ENCODE data around the gene PGRMC2.
A peak's percentile ranks its signal among the peaks of the same experiment; 100 is the strongest.
"Not testable (repeated sequence)": the region's sequence is repeated elsewhere in the genome, so short reads cannot be mapped to it uniquely, and the experiment has no call there.

The PGRMC2 gene

DNA sequence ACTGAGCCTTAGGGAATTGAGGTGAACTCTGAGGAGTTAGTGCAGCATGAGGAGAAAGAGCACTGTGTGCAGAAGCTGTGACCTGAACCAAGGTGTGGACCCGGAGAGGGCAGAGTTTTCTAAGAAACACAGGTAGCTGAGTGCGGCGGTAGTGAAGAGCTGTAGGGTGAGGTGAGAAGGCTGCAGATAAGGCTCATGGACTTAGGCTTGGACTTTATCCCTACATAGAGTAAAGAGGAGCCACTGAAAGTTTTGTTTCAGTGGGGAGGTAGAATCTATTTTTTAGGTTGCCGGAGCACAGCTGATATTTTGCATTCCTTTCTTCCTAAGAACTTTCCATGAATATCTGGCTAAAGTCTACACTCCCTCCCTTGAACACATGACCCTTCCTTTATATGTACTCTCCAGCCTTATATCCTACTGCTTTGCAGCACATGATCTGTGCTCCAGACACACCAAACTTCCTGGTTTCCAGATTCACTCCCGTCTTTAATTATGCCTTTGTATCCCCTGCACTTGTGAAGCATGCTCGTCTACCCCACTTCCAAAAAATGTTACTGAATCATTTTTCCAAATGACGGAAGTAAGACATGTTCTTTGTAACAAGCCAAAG is 10.6 kb upstream of the PGRMC2 start:
- DNase-seq: no peak

DNA sequence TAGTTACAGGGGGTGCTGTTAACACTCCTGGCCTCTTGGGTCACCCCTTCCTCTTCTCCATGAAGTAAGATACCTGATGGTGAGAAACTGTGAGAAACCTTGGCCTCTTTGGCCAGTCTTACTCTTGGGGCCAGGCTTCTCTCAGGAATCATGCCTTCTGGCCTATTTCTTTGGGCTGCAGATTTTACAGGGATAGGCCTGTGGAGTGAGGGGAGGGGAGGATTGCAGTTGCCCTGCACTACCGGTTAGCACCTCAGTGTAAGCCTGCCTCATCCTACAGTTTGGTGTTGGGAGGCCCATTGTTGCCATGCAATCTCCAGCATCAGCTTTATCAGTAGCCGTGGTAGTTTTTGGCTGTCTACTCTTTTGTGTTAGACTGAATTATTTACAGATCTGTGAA is 7.6 kb upstream of the PGRMC2 start:
- no peak for DNase-seq

DNA sequence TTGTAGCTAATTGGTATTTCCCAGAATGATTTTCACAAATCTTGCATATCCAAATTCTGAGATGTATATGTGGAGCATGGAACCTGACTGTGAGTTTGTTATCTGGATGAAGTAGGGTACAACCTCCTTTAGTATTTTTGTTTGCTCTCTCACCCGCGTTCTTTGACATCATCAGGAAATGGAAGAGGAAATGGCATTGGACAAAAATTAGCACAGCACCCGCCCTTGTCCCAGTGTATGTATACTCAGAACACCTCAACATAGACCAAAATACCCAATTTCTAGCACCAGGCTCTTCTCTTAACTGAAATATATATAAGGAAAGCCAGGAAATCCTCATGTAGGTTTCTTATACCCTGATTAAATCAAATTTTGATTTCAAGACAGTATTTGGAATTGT is 6.9 kb upstream of the PGRMC2 start:
- DNase-seq: no peak

GRCh38 chr4:128292349-128292748 is 4.7 kb upstream of the PGRMC2 start:
- DNase-seq: no peak

DNA sequence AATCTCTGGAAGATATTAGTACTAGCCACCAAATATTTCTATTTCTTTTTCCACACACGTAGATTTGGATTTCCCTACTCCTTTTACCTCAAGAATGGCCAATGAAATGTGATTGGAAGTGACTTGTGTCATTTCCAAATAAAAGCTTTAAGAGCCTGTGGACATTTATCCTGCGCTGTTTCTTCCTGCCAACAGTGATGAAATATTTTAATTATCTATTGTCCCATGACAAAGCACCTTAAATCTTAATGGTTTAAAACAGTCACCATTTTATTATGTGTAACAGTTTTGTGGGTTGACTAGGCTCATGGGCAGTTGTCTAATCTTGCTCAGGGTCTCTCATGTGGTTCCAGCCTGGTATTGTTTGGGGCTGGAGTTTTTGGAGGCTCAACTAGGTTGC is 3.5 kb upstream of the PGRMC2 start:
- no peak for DNase-seq

GRCh38 chr4:128290526-128290925 is 2.9 kb upstream of the PGRMC2 start:
- DNase-seq: no peak

GRCh38 chr4:128289523-128290158 is 2.0 kb upstream of the PGRMC2 start:
- no peak for DNase-seq

- peak in 1 of 4 experiments; percentile 7 for DNase-seq
Measured at GRCh38 chr4:128288689-128289106, 1.1 kb upstream of the PGRMC2 start.

DNA sequence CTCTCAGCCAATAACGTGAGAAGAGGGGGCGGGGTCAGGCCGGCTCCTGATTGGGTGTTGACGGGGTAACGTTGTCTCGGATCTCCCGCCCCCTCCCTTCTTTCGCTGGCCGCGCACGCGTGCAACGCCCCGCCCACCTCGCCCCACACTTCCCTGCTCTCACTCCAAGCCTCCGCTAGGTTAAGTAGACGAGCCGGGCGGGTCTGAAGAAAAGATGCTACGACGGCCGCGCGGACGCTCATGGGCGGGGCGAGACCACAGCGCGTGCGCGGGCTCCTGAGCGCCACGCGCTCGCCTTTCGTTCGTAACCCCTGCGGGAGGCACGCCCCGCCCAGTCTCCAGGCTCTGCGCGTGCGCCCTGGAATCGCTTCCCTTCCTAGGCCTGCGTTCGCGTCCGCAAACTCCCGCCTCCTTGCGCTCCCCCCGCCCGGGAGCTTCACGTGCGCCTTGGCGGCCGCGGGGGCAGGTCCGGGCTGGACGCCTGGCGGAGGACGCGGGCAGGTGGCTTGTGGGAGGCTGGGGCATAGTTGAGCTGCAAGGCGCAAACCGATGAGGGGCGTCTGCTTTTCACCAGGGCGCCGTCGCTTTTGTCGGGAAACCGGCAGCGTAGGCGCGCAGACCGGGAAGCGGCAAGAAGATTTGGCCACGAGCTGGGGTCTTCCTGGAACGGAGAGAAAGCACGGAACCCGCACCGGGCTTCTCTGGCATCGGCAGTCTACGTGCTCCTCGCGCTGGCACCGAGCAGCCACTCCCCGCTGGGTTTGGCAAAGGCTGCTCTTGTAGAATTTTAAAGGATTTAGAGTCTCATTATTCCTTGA is 467 bp upstream of the PGRMC2 start:
- DNase-seq: peak; percentile 99 to 100 (median 99)

GRCh38 chr4:128286474-128287058 is 1.0 kb downstream of the PGRMC2 start:
- DNase-seq: no peak

- DNase-seq: no peak
Measured at GRCh38 chr4:128285085-128285997, 2.3 kb downstream of the PGRMC2 start.

- no peak for DNase-seq
Measured at GRCh38 chr4:128284317-128284716, 3.3 kb downstream of the PGRMC2 start.

DNA sequence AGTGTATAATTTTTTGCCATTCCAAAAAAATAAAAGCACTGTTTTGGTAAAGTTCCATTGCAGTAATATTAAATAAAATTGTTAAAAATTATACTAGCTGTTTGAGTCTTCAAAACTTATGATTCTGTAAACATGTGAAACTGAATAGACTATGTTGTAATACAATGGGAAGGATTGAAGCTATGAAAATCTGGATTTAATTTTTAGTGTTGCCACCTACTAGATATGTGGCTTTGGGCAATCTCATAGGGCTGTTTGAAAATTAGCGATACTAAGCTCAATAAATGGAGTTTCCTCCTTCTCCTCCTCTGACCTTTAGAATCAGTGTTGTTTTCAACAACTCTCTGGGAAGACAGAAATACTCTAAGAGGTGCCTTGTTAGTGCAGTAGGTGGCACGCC is 4.5 kb downstream of the PGRMC2 start:
- DNase-seq: no peak

DNA sequence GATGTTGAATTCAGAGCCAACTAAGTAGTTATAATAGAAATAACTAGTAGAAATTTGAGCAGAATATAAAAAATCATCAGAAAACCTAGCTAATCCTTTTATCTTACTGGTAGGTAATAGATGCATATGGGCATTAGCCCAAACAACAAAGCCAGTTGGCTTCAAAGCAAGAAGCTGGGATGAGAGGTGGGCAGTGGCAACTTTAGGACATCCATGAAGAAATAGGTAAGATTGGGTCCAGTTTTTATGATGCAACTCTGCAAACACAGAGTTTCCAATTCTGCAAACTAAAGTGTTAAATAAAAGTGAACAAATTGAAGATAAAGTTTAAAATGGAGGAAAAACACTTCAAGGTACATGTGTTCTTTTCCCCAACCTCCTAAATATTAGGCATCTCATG is 5.1 kb downstream of the PGRMC2 start:
- DNase-seq: no peak

DNA sequence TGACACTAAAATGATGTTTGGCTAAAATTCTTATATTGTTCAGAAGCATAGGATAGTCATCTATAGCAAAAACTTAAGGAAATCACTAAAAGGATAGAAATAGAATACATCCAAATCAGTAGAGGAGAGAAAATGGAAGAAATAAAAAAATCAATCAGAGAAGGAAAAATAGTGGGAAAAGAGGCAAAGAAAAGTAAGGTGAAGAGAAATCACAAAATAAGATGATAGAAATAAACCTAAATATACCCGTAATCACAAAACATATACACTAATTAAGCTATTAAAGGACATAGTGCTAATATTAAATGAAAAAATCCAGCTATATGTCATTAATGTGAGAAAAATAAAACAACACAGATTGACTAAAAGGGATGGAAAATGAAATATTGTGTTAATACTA is 6.3 kb downstream of the PGRMC2 start:
- no peak for DNase-seq

DNA sequence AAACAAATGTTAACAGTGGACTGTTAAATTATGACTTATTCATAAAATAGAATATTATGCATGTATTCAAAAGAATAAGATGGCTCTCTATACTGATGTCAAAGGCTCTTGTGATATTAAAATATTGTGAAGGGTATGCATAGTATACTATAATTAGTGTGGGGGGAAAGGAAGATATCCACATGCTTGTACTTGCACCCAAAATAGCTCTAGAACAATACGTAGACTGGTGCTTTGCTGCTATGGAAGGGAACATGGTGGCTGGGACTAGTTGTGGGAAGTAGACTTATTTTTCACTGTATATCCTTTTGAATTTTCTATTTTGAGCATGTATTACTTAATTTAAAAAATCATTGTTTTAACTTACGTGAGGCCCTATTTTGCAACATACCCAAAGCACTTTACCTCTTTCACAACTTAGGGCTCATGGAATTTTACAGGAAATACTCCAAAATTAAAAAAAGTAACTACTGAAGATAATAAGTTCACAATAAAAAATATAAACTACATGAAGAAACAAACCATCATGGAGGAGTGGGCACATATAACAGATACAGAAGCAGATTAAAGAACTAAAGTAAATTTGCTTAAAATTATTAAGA is 7.9 kb downstream of the PGRMC2 start:
- no peak for DNase-seq

GRCh38 chr4:128277856-128278255 is 9.8 kb downstream of the PGRMC2 start:
- no peak for DNase-seq

GRCh38 chr4:128275346-128275745 is 12.3 kb downstream of the PGRMC2 start:
- no peak for DNase-seq

GRCh38 chr4:128271551-128271950 is 16.1 kb downstream of the PGRMC2 start:
- DNase-seq: no peak

DNA sequence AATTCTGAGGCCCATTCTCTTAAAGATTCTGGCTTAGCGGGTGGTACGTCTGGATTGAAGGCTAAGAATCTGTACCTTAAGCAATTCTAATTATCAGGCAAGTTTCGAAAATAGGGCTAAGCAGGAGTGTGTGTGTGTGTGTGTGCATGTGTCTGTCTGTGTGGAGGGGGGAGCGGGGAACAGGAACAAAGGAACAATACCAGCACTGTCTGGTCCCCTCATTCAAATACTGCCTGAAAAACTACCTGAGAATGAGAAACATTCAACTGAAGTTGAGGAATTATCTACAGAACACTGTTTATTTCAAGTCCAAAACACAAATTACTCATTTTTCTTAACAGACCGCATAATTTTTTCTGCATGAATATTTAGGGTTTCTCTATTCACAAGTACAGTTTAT is 18.6 kb downstream of the PGRMC2 start:
- no peak for DNase-seq

- DNase-seq: no peak
Measured at GRCh38 chr4:128267745-128268144, 19.9 kb downstream of the PGRMC2 start.

DNA sequence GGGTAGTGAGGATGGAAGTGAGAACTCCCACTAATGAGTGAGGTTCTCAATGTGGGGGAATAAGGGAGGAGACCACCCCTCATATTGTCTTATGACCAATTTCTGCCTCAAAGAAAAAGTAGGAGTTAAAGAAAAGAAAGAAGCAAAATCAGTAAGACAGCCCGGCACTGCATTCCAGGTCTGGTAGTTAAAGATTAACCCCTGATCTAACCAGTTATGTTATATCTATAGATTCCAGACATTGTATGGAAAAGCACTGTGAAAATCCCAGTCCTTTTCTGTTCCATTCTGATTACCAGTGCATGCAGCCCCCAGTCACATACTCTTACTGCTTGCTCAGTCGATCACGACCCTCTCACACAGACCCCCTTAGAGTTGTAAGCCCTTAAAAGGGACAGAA is 20.4 kb downstream of the PGRMC2 start:
- not testable (repeated sequence) for DNase-seq
